GM19452 (cell line): ENCODE data around the gene ATG2B.
"Not testable (repeated sequence)": the region's sequence is repeated elsewhere in the genome, so short reads cannot be mapped to it uniquely, and the experiment has no call there.

Experiments used
- ATAC-seq: cut with Tn5 transposase; IDR thresholded peaks from one replicate; pipeline ENCODE4 v1.9.1; 2021; ENCODE audit not compliant: unreplicated experiment

The ATG2B gene

DNA sequence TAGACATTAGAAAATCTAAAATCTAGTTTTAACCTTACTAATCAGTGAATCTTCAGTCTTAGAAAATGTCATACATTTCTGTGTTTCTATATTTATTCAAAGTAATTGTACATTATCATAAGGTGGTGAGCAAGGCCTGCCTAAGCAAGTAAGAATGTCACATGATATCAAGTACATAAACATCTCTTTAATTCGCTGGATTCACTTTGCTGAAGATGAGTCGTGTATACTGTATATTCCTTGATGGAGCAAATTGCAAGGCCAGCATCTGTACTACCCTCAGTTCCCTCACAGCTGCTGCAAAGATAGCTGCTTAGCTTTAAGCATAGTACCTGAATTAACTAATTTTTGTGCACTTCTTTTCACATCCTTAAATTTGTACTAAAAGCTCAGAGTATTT lies 20.3 kb upstream of the ATG2B start:
- no peak for ATAC-seq

DNA sequence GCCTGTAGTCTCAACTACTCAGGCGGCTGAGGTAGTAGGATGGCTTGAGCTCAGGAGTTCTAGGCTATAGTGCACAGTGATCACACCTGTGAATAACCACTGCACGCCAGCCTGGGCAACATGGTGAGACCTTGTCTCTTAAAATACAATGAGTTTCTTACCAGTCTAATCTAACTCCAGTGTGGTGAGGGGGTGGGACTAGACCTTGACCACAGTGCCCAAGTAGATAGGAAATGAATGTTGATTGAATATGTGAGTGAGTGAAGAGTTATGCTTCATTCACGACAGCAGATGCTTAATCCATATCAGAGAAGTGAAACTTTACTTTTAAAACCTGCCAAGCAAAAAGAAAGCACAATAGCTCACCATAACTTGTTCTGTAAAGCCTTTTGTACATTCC lies 17.6 kb upstream of the ATG2B start:
- peak; percentile 73 for ATAC-seq

DNA sequence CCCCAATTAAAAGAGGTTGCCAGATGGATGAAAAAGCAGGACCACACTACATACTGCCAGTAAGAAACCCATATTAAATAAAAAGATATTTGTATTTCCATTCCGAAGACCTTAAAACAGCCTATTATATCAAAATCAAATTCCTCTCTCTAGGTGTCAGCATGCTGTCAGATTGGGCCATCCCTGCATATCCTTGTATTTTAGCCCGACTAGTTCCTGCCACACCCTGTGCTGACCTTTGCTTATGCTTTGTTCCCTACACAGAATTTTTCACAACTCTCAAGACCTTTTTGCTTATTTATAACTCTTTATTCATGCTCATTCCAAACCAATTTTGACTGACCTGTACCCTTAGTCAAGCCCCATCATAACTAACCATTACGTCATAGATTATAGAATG lies 13.0 kb upstream of the ATG2B start:
- ATAC-seq: no peak

DNA sequence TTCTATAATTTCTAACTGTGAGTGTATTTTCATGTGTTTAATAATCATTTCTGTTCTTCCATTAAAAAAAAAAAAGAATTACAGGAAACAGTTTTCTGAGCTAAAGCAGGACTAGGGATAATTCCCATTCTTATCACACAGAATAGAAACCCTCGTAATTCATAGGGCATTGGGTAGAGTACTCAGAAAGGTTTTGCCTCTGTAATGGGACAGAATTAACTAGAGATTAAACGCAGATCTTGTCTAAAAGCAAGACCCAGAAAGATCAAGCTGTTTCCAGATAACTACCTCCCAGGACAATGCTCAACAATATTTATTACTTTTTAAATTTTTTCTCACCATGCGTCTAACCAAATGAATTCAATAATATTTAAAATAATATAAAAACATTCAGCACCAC lies 10.4 kb upstream of the ATG2B start:
- no peak for ATAC-seq

DNA sequence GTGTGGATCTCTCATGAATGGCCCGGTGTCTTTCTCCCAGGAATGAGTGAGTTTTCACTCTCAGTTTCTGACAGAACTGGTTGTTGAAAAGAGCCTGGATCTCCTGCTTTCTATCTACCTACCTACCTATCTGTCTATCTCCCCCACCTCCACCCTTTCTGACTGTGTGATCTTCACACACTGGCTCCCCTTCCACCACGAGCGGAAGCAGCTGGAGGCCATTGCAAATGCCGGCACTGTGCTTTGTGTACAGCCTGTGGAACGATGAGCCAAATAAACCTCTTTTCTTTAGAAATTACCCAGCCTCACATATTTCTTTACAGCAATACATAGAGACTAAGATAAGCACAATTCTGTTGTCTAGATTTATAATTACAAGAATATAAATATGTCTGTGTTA lies 7.4 kb upstream of the ATG2B start:
- no peak for ATAC-seq

DNA sequence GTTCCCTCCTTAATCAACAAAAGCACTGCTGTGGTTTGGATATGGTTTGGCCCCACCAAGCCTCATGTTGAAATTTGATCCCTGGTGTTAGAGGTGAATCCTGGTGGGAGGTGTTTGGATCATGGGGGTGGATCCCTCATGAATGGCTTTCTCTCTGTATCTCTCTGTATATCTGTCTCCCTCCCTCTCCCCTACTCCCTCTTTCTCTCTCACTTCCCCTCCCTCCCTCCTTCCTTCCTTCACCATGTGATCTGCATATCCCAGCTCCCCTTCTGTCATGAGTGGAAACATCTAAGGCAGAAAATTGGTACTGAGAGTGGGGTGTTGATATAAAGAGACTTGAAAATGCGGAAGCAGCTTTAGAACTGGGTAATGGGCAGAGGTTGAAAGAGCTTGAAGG lies 5.4 kb upstream of the ATG2B start:
- ATAC-seq: no peak

DNA sequence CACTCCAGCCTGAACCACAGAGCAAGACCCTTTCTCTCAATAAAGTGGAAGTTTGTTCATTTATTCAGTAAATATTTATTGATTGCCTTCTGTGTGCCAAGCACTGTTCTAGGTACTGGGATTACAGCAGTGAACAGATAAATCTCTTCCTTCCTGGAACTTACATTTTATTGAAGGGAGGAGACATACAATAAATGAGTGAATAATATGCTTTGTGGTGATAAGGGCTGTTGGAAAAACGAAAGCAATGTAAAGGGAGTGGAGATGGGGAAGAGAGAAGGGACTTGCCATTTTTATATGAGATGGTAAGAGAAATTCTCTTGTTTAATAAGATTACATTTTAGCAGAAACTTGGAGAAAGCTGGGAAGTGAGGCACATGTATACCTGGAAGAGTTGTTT lies 1.8 kb upstream of the ATG2B start:
- ATAC-seq: no peak

DNA sequence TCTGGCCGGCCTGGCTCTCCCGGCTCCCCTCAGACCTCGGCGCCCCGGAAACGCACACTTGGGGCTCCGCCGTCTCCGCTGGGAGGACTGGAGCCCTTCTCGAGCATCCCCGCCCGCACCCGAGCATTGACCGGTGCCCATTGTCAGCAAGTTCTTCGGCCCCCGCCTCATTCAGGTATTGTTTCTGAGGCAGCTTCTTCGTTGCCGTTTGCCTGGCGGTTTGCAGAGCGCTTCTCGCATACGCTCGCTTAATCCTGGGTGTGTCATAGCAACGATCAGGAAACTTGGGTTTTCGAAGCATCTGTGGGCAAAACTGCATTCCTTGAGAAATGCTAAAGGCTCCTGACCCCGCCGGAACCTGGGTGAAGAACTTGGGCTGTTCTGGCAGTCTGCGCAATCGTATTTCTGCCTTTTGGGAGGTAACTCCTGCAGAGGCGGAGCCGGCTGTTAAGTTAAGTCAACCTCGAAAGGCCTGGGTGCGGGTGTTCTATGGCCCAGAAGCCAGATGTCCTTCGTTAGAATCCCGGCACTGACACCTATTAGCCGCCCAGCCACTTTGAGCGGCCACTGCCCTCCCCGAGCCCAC lies 703 bp upstream of the ATG2B start:
- peak; percentile 3 for ATAC-seq

DNA sequence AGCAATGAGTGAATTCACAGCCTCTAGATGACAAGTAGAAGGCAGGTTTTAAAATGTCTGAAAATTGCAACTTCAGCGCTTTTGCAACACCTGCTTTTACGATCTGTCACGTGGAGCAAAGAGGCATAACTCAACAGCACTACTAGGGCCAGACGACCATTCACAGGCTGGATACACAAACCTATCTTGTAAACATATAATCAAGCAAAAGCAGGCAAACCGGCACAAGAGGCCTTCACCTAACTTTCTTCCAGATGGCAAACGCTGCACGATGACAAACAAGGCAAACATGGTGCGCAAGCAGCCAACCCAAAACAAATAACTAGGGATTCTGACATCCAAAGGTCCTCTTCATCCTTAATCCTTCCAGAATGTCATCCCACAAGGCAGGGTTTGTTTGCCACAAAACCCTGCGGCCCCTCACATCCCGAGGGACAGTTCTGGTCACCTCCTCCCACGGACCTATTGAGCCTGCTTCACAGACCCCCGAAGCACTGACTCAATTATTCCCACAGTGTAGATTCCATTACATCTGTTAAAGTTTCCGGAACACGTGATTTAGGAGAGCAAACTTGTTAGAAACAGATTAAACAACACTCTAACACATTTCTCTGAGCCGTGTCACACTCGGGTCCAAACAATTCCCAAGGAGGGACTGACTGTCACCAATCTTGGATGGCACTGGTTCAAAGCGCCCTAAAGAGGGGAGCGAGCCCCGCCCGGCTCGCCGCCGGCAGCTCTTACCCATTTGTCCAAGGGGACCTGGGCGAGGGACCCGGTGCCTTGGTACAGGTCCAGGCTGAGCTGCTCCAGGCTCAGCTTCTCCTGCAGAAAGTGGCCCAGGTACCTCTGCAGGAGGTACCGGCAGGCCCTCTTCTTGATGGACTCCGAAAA lies 823 bp downstream of the ATG2B start:
- no peak for ATAC-seq

DNA sequence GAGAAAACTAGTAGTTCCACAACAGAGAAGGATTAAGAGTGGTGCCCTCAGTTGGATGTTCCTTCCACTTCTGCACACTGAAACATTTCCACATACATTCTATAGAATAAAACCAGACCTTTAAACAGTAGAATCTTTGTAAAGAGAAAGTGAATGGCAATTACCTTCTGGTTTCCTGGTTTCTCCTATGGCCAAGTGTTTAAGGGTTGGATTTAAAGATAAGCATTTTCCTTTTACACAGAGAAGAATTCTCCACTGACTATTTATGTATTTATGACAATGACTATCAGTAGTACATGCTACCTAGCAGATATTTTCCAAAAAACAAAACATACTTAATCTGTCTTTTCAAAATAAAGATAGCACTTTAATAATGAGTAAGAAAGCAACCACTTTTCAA lies 3.2 kb downstream of the ATG2B start:
- ATAC-seq: no peak

DNA sequence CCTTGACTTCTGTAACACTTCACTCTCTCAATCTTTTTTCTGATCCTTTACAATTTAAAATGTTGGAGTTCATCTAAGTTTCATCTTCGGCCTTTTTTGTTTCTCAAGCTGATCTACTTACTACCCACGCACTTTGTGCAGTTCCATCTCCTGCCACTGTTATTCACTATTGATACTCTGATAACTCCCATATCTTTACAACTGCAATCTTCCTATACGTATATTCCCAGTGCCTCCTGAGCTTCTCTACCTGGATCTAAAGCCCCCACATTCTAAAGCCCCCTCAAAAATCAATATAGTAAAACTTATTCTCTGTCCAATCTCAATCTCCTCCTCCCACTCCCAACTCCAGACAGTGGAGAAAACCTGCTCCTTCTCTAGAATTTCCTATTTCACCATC lies 5.9 kb downstream of the ATG2B start:
- ATAC-seq: no peak

DNA sequence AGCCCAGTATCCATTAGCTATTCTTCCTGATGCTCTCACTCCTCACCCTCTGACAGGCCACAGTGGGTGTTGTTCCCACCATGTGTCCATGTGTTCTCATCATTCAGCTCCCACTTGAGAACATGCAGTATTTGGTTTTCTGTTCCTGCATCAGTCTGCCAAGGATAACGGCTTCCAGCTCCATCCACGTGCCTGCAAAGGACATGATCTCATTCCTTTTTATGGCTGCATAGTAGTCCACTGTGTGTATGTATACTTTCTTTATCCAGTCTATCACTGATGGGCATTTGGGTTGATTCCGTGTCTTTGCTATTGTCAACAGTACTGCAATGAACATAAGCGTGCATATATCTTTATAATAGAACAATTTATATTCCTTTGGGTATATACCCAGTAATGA lies 8.9 kb downstream of the ATG2B start:
- ATAC-seq: no peak

DNA sequence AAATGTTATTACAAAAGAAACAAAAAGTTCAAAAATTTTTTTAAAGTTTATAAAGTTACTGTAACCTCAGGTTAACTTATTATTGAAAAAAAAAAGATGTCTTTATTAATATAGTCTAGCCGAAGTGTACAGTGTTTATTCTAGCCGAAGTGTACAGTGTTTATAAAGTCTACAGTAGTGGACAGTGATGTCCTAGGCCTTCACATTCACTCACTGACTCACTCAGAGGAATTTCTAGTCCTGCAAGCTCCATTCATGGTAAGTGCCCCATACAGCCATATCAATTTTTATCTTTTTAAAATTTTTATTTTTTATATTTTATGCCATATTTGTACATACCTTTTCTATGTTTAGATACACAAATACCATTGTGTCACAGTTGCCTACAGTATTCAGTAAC lies 10.4 kb downstream of the ATG2B start:
- ATAC-seq: no peak

DNA sequence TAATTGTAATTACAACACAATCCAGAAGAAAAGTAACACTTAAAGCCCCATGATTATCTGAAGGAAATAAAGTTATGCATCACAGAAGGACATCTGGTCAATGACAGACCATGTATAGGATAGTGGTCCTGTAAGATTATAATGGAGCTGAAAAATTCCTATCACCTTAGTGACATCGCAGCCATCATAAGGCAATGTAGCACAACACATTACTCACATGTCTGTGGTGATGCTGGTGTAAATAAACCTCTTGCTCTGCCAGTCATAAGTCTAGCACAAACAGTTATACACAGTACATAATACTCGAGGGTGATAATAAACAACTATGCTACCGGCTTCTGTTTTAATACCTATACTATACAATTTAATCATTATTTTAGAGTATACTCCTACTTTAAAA lies 11.2 kb downstream of the ATG2B start:
- no peak for ATAC-seq

DNA sequence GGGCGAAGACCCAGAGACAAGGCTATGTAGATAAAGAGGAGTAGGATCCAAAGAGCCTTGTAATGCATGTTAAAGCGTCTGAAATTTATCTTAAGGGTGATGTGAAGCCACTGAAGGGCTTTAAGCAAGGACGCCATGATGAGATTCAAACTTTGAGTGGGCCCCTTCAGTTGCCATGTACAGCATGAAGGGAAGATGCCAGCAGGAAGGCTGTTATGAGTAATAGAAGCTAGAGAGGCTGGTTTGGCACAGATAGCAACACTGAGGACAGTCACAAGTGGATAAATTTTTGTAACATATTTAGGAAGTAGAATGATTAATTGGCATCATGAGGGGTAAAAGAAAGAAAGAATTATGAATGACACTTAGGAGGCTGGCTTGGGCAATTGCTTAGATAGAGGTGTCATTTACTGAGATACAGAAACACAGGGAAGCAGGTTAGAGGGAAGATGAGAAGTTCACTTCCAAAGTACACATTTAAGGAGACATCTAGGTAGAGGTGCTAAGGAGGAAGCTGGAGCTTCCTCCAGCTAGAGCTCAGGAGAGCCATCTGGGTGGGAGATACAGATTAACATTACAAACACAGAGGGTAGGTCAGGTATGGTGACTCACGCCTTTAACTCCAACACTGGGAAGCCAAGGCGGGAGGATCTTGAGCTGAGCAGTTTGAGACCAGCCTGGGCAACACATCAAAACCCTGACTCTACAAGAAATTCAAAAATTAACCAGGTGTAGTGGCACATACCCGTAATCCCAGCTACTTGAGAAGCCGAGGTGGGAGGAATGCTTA lies 13.7 kb downstream of the ATG2B start:
- no peak for ATAC-seq

DNA sequence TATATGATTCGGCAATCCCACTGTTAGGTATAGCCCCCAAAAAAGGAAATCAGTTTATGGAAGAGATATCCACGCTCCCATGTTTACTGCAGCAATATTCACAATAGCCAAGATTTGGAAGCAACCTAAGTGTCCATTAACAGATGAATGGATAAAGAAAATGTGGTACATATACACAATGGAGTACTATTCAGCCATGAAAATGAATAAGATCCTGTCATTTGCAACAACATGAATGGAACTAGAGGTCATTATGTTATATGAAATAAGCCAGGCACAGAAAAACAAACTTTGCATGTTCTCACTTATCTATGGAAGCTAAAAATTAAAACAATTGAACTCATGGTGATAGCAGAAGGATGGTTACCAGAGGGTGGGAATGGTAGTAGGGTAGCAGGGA lies 15.2 kb downstream of the ATG2B start:
- not testable (repeated sequence) for ATAC-seq

DNA sequence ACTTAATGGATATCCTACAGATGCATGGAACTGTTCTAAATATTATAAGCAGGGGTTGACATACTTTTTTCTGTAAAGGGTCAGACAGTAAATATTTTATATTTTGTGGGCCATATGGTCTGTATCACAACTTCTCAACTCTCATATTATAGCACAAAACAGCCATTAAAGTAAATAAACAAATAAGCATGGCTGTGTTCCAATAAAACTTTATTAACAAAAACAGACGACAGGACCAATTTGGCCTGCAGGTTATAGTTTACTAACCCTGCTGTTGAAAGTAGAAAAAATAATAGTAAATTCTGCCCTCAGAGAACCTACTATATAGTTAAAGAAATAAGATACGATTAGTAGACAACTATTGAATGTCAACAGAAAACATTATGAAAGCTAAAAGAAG lies 17.5 kb downstream of the ATG2B start:
- ATAC-seq: no peak

DNA sequence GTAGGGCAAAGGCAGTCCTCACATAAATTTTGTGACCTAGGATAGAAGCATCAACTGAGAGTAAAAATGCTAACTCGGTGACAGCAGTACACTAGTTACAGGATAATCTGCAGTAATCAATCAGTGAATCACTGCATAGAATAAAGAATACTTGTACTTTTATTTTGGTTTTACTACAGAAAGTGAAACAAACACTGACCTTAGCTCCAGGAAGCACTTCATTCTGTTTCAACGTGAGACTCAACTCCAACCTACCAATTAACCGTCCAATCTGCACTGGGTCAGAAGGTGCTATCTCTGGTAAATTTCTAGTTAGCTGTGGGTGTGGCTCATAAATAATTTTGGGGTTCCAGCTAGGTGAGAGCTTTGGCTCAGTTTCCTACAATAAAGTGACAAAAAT lies 21.8 kb downstream of the ATG2B start:
- no peak for ATAC-seq

DNA sequence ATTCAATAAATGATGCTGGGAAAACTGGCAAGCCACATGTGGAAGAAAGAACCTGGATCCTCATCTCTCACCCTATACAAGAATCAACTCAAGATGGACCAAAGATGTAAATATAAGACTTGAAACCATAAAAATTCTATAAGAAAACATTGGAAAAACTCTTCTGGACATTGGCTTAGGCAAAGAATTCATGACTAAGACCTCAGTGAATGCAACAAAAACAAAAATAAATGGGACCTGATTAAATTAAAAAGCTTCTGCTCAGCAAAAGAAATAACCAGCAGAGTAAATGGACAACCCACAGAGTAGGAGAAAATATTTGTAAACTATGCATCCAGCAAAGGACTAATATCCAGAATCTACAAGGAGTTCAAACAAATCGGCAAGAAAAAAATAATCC lies 24.6 kb downstream of the ATG2B start:
- no peak for ATAC-seq

DNA sequence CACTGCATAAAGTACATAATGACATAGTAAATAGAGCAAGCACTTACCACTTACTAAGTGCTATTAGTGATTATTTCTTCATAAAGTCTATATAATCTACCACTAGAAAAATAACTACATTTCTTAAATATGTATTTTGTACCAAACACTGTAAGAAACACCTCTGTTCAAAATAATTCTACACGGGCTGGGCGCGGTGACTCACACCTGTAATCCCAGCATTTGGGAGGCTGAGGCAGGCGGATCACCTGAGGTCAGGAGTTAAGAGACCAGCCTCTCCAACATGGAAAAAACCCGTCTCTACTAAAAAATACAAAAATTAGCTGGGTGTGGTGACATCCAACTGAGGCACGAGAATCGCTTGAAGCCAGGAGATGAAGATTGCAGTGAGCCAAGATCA lies 38.9 kb downstream of the ATG2B start:
- ATAC-seq: no peak

DNA sequence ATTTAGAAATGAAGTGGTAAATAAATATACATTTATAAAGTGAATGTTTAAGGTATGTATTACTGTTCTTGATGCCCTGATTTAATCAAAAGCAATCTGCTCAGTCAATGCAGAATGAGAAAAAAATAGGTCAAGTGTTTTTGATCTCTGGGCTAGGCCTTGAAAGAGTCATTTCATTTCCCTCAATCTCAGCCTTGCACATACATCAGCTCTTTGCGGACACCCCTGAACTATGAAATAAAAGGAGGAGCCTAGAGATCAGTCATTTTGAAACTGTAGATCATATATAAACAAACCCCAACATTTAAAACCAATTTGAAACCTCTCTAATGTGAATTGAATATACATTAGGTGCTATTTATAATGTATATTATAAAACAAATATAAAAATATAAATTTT lies 42.5 kb downstream of the ATG2B start:
- no peak for ATAC-seq

DNA sequence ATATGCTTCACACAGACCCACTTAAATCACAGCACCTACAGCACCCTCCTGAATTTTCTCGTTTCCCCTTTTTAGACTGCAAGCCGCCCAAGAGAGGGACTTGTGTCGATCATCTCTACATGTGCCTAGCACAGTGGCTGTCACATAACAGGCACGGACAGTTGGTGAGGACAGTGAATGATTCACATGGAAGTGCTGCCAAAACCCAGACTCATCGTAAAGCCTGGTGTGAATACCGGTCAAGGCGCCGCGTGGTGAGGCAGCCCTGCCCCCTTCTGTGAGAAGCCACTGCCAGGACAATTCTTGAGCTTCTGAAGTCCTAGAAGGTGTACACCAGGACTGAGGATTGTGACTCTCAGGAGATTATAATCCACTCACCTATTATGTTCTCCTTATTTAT lies 44.3 kb downstream of the ATG2B start:
- ATAC-seq: no peak
